H1 (cell line): ENCODE measurements around the gene TRIM28. TPM values are rescaled to one million over a fixed set of nuclear protein-coding genes. Genes with fewer than 3 reads are reported as not detected.

Source experiments
- CTCF ChIA-PET: fragments of 300-600 bp; sonication (Branson Sonifier 250); formaldehyde crosslinking; loops from one replicate; lab custom pipeline; 2021; ENCODE audit not compliant: partially characterized antibody; lab: Charles Lee
- POLR2A ChIA-PET: fragments of 300-600 bp; sonication (Branson Sonifier 250); formaldehyde crosslinking; loops from one replicate; lab custom pipeline; 2021; ENCODE audit warnings: inconsistent platforms; ENCODE audit not compliant: partially characterized antibody; lab: Charles Lee
- DNase-seq, 2 experiments: peaks; one replicate each; pipeline versions ENCODE4 v3.0.0 to v3.0.0-alpha.2; 2010 to 2022; ENCODE audit warnings: low spot score in 2 of 2, low read depth in 1 of 2, mixed read lengths in 1 of 2
- FAIRE-seq: peaks from 2 replicates; lab custom pipeline; 2011; peaks lifted over from hg19 to GRCh38; lab: Jason Lieb, UNC
- H2AFZ ChIP-seq: 2 replicates; pipeline ENCODE4 v1.8.1; 2012; ENCODE audit warnings: low read length, inconsistent platforms
- H2AK5ac ChIP-seq: 2 replicates; pipeline ENCODE4 v1.6.1; 2013; ENCODE audit warnings: low read depth, low read length
- H2BK120ac ChIP-seq: replicated peaks from 2 replicates; pipeline ENCODE3; 2013; ENCODE audit warnings: low read depth, low read length, inconsistent platforms
- H2BK12ac ChIP-seq: 2 replicates; pipeline ENCODE4 v1.6.1; 2013; ENCODE audit warnings: low read depth, low read length
- H2BK15ac ChIP-seq: 2 replicates; pipeline ENCODE4 v1.6.1; 2013; ENCODE audit warnings: low read length
- H2BK20ac ChIP-seq: 2 replicates; pipeline ENCODE4 v1.6.1; 2013; ENCODE audit warnings: low read length
- H2BK5ac ChIP-seq: 2 replicates; pipeline ENCODE4 v1.6.1; 2013; ENCODE audit warnings: low read depth, low read length
- H3K14ac ChIP-seq: 2 replicates; pipeline ENCODE4 v1.6.1; 2013; ENCODE audit warnings: inconsistent platforms; ENCODE audit not compliant: insufficient read length
- H3K18ac ChIP-seq: 2 replicates; pipeline ENCODE4 v1.6.1; 2013; ENCODE audit warnings: low read length; ENCODE audit errors: extremely low read depth
- H3K23ac ChIP-seq: 2 replicates; pipeline ENCODE4 v1.6.1; 2013; ENCODE audit warnings: inconsistent platforms; ENCODE audit not compliant: insufficient read length
- H3K23me2 ChIP-seq: 2 replicates; pipeline ENCODE4 v1.6.1; 2013; ENCODE audit warnings: low read depth, low read length
- H3K27ac ChIP-seq: 2 replicates; pipeline ENCODE4 v1.6.1; 2011; ENCODE audit warnings: low read depth, low read length, inconsistent platforms
- H3K27me3 ChIP-seq, 4 experiments: replicated peaks in 1 of 4; 1 replicate in 1 of 4; 2 replicates in 3 of 4; pipeline versions ENCODE4 v1.6.1 to v1.8.1; 2011 to 2013; ENCODE audit warnings: low read length in 3 of 4, mild to moderate bottlenecking in 3 of 4, inconsistent platforms in 2 of 4, mixed read lengths in 2 of 4, moderate library complexity in 1 of 4; ENCODE audit not compliant: control insufficient read depth in 3 of 4, insufficient read depth in 3 of 4; ENCODE audit errors: extremely low read depth in 1 of 4
- H3K36me3 ChIP-seq, 4 experiments: 2 replicates each; pipeline versions ENCODE4 v1.6.1 to v1.8.1; 2011 to 2013; ENCODE audit warnings: mild to moderate bottlenecking in 4 of 4, low read length in 3 of 4, moderate library complexity in 2 of 4, control low read depth in 1 of 4, inconsistent platforms in 1 of 4; ENCODE audit not compliant: insufficient read depth in 4 of 4, control insufficient read depth in 2 of 4
- H3K4ac ChIP-seq: replicated peaks from 2 replicates; pipeline ENCODE3; 2013; ENCODE audit warnings: low read length, low read depth, mixed read lengths, inconsistent platforms; ENCODE audit not compliant: insufficient read length
- H3K4me1 ChIP-seq, 4 experiments: replicated peaks in 1 of 4; 1 replicate in 1 of 4; 2 replicates in 3 of 4; pipeline versions ENCODE4 v1.6.1 to v1.8.1; 2011 to 2013; ENCODE audit warnings: low read length in 3 of 4, inconsistent platforms in 2 of 4, mixed read lengths in 1 of 4; ENCODE audit not compliant: insufficient read depth in 4 of 4, control insufficient read depth in 3 of 4
- H3K4me2 ChIP-seq, 2 experiments: 2 replicates each; pipeline versions ENCODE4 v1.6.1 to v1.8.1; 2011 to 2013; ENCODE audit warnings: low read depth in 2 of 2, low read length in 2 of 2, control low read depth in 1 of 2, inconsistent platforms in 1 of 2, mild to moderate bottlenecking in 1 of 2; ENCODE audit not compliant: insufficient read depth in 1 of 2
- H3K4me3 ChIP-seq, 4 experiments: fragments of 200-600, 300-600 bp in 1 of 4; sonication (generic), shearing (Covaris generic), sonication (Bioruptor Twin) in 1 of 4; 2 replicates each; pipeline versions ENCODE4 v1.5.1 to v1.8.1; 2011 to 2016; ENCODE audit warnings: low read length in 4 of 4, low read depth in 3 of 4, control low read depth in 2 of 4, inconsistent platforms in 2 of 4, mild to moderate bottlenecking in 2 of 4, mixed read lengths in 1 of 4, moderate library complexity in 1 of 4; ENCODE audit not compliant: insufficient read depth in 2 of 4; ENCODE audit errors: extremely low read depth in 1 of 4
- H3K56ac ChIP-seq: replicated peaks from 2 replicates; pipeline ENCODE3; 2013; ENCODE audit warnings: low read depth, mild to moderate bottlenecking, mixed read lengths, low read length, inconsistent platforms; ENCODE audit not compliant: insufficient read length
- H3K79me1 ChIP-seq: 2 replicates; pipeline ENCODE4 v1.6.1; 2013; ENCODE audit warnings: low read depth, low read length, control low read depth
- H3K79me2 ChIP-seq, 2 experiments: 2 replicates each; pipeline versions ENCODE4 v1.6.1 to v1.8.1; 2012 to 2013; ENCODE audit warnings: low read length in 2 of 2, mild to moderate bottlenecking in 2 of 2, inconsistent platforms in 1 of 2; ENCODE audit not compliant: insufficient read depth in 2 of 2, control insufficient read depth in 1 of 2
- H3K9ac ChIP-seq, 4 experiments: replicated peaks in 1 of 4; 1 replicate in 1 of 4; 2 replicates in 3 of 4; pipeline versions ENCODE4 v1.6.1 to v1.8.1; 2011 to 2013; ENCODE audit warnings: low read depth in 3 of 4, low read length in 3 of 4, control low read depth in 2 of 4, mild to moderate bottlenecking in 2 of 4, moderate library complexity in 2 of 4, inconsistent platforms in 1 of 4; ENCODE audit errors: extremely low read depth in 1 of 4
- H3K9me3 ChIP-seq, 2 experiments: 2 replicates each; pipeline versions ENCODE4 v1.6.1 to v1.8.1; 2012 to 2013; ENCODE audit warnings: mild to moderate bottlenecking in 2 of 2, moderate library complexity in 2 of 2, control low read depth in 1 of 2, inconsistent platforms in 1 of 2, low read depth in 1 of 2, low read length in 1 of 2, mixed read lengths in 1 of 2; ENCODE audit not compliant: insufficient read depth in 2 of 2
- H4K20me1 ChIP-seq, 2 experiments: replicated peaks in 1 of 2; 2 replicates each; pipeline versions ENCODE3 to v1.8.1; 2011 to 2013; ENCODE audit warnings: inconsistent platforms in 2 of 2, low read length in 2 of 2, mild to moderate bottlenecking in 1 of 2; ENCODE audit not compliant: insufficient read depth in 2 of 2, control insufficient read depth in 1 of 2
- H4K5ac ChIP-seq: 2 replicates; pipeline ENCODE4 v1.6.1; 2013; ENCODE audit warnings: low read length, low read depth, mixed read lengths, inconsistent platforms; ENCODE audit not compliant: insufficient read length
- H4K8ac ChIP-seq: 2 replicates; pipeline ENCODE4 v1.8.0; 2013; ENCODE audit warnings: mild to moderate bottlenecking, moderate library complexity, low read length, inconsistent platforms; ENCODE audit not compliant: insufficient read depth; ENCODE audit errors: extremely low read depth
- H4K91ac ChIP-seq: replicated peaks from 2 replicates; pipeline ENCODE3; 2013; ENCODE audit warnings: low read length, mixed read lengths, inconsistent platforms; ENCODE audit not compliant: insufficient read length
- RXRA ChIP-seq: IDR thresholded peaks from 2 replicates; pipeline ENCODE4 v1.6.1; 2011; ENCODE audit warnings: low read depth, mild to moderate bottlenecking, low read length, moderate library complexity; ENCODE audit not compliant: insufficient read depth
- SP1 ChIP-seq: IDR thresholded peaks from 2 replicates; pipeline ENCODE4 v1.6.1; 2011; ENCODE audit warnings: low read depth, low read length
- WGBS, 2 experiments: shearing (Covaris generic) in 1 of 2; methylation state at CpG; one replicate each; pipeline versions ENCODE4 v1.1.6 to v1.1.7; 2013 to 2015; ENCODE audit warnings: low lambda C conversion rate in 2 of 2, mixed read lengths in 2 of 2, inconsistent platforms in 1 of 2, low coverage in 1 of 2, missing lambda C conversion rate in 1 of 2; ENCODE audit not compliant: insufficient replicate concordance in 2 of 2, insufficient coverage in 1 of 2, insufficient read length in 1 of 2; ENCODE audit errors: extremely low coverage in 1 of 2, missing lambda C conversion rate in 1 of 2; 5-methylcytosine and 5-hydroxymethylcytosine counted together
- polyA plus RNA-seq, 7 experiments: library from polyadenylated mRNA; depleted of rRNA in 3 of 7; stranded (reverse) in 5 of 7; unstranded in 2 of 7; fragments of >200 nt in 5 of 7; fragments of 200-250 nt in 2 of 7; gene quantifications; 1 replicate in 5 of 7; 2 replicates in 1 of 7; 4 replicates in 1 of 7; pipeline versions ENCODE4 v1.2.1 to v1.2.3, GENCODE V29; 2011 to 2013; ENCODE audit warnings: missing spikeins in 2 of 7, mixed read lengths in 2 of 7
- total RNA-seq: library from RNA; stranded (reverse); fragmentation: NEBNext Ultra II Directional; extraction: Animal tissue kit (Norgen Biotek cat#: 25700); gene quantifications from 2 replicates; pipeline ENCODE4 v1.2.1, GENCODE V29; 2021
- TF ChIP-seq, protein P1 (sequence below): IDR thresholded peaks from 2 replicates; pipeline ENCODE4 v1.6.1; 2012; ENCODE audit warnings: inconsistent platforms

TRIM28 gene
- total and polyA plus RNA-seq, 2 of the 8 experiments (the other 6 are each of a cell fraction or from before 2014, with no cell fraction given): 1,433 to 1,442 TPM

DNA sequence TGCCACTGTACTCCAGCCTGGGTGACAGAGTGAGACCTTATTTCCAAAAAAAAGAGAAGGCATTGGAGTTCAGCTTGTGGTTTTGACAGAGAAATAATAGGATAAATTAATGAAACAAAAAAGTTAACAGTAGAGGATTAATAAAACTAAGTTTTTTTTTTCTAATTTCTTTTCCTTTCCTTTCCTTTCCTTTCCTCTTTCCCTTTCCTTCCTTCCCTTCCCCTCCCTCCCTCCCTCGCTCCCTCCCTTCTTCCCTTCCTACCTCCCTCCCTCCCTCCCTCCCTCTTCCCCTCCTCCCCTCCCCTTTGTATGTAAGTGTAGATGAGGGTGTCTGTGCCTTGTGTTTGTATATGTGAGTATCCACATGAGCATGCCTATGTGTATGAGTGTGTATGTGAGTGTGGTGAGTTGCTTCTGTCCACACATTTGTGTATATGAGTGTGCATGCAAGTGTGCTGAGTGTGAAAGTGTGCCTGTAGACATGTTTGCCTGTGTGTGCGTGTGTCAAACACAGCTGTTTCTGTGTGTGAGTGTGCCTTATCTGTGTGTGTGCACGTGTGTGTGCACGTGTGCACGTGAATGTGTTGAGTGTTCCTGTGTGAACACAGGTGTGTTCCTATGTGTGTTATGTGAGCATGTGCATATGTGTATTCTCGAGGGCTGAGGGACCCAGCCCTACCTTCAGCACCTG is 41.7 kb downstream of the TRIM28 start:
- no peak overlapping the region for H3K14ac ChIP-seq

More for the DNA sequence above, 41.7 kb downstream of the TRIM28 start:
- peaks cover 0 to 11% of the 10 kb centered on the region in 2 experiments for H4K20me1 ChIP-seq
- no peak overlapping the region for H3K4me3 ChIP-seq
- H4K5ac ChIP-seq: no peak overlapping the region
- TF ChIP-seq, protein P1, sequence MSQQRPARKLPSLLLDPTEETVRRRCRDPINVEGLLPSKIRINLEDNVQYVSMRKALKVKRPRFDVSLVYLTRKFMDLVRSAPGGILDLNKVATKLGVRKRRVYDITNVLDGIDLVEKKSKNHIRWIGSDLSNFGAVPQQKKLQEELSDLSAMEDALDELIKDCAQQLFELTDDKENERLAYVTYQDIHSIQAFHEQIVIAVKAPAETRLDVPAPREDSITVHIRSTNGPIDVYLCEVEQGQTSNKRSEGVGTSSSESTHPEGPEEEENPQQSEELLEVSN: no peak
- TF ChIP-seq SP1: no peak
- TF ChIP-seq RXRA: no peak
- no peak overlapping the region for H3K18ac ChIP-seq
- H3K23ac ChIP-seq: no peak overlapping the region
- H3K27me3 ChIP-seq: no peaks in the 10 kb centered on the region
- H2AK5ac ChIP-seq: no peak overlapping the region
- H3K79me2 ChIP-seq: no peaks in the 10 kb centered on the region
- no peak overlapping the region for H2BK5ac ChIP-seq
- ChIA-PET POLR2A (interaction anchor here (1.0 to 1.6 kb wide), 4 partner anchors 9 to 66 kb away, joined by 3 read pairs; partner anchors contain the start of genes TRIM28 and ZBTB45), CTCF (interaction anchor here (0.9 to 2.3 kb wide), 3 partner anchors 10 to 71 kb away, joined by 3 to 7 read pairs (median 4); no protein-coding TSS in a partner anchor)
- H2BK20ac ChIP-seq: no peak overlapping the region
- peak overlapping the region; percentile 53; the same call in 1 of the 2 replicates for H2BK15ac ChIP-seq
- H2BK120ac ChIP-seq: no peak overlapping the region
- H3K4me2 ChIP-seq: no peak overlapping the region
- H2AFZ ChIP-seq: no peak overlapping the region
- H4K8ac ChIP-seq: no peak overlapping the region
- H3K36me3 ChIP-seq: peaks cover 0 to 3% (median 0%) of the 10 kb centered on the region in 4 experiments; a peak in 1 of 8 replicates
- 62% methylated on average over 6 of the region's 6 CpGs; no CpG with 5 or more reads in 1 of the 2 experiments for WGBS, 2 experiments
- H3K4me1 ChIP-seq: peaks cover 0 to 6% (median 0%) of the 10 kb centered on the region in 4 experiments; a peak in 3 of 7 replicates
- no peaks in the 10 kb centered on the region; the same call in 1 of the 2 replicates for H3K23me2 ChIP-seq
- H4K91ac ChIP-seq: peak overlapping the region; percentile 55
- no peak overlapping the region for H2BK12ac ChIP-seq
- H3K27ac ChIP-seq: no peak overlapping the region
- FAIRE-seq: no peak
- no peaks in the 10 kb centered on the region for H3K9me3 ChIP-seq
- H3K56ac ChIP-seq: no peak overlapping the region
- H3K9ac ChIP-seq: no peak overlapping the region; a peak in 1 of 7 replicates
- no peak for DNase-seq
- no peak overlapping the region for H3K4ac ChIP-seq
- 0 out of 2 replicates have a peak, but pooled peaks cover 3% of the 10 kb centered on the region for H3K79me1 ChIP-seq
